HUES64 (cell line): ENCODE data around the gene HPCAL1.
"Not testable (repeated sequence)": the region's sequence is repeated elsewhere in the genome, so short reads cannot be mapped to it uniquely, and the experiment has no call there.

Experiments
- H3K27ac ChIP-seq: 2 replicates; pipeline ENCODE4 v1.7.0; 2013; ENCODE audit warnings: low read depth, low read length, inconsistent platforms
- H3K27me3 ChIP-seq: 2 replicates; pipeline ENCODE4 v1.6.1; 2013; ENCODE audit warnings: mild to moderate bottlenecking, low read length; ENCODE audit not compliant: insufficient read depth
- H3K36me3 ChIP-seq: 2 replicates; pipeline ENCODE4 v1.6.1; 2013; ENCODE audit warnings: mild to moderate bottlenecking, low read length; ENCODE audit not compliant: insufficient read depth
- H3K4me1 ChIP-seq: 2 replicates; pipeline ENCODE4 v1.6.1; 2013; ENCODE audit warnings: mild to moderate bottlenecking, low read length, moderate library complexity; ENCODE audit not compliant: insufficient read depth
- H3K4me3 ChIP-seq: 2 replicates; pipeline ENCODE4 v1.5.1; 2013; ENCODE audit warnings: mild to moderate bottlenecking, low read length, moderate library complexity
- H3K9ac ChIP-seq: 2 replicates; pipeline ENCODE4 v1.6.1; 2013; ENCODE audit warnings: mild to moderate bottlenecking, low read depth, low read length
- H3K9me3 ChIP-seq: 2 replicates; pipeline ENCODE4 v1.6.1; 2013; ENCODE audit warnings: low read depth, low read length; ENCODE audit not compliant: insufficient read depth
- WGBS: fragments of 150-250, 120-280 bp; methylation state at CpG from one replicate; pipeline ENCODE4 v1.1.7; 2013; ENCODE audit warnings: missing lambda C conversion rate; 5-methylcytosine and 5-hydroxymethylcytosine counted together

HPCAL1 gene

DNA sequence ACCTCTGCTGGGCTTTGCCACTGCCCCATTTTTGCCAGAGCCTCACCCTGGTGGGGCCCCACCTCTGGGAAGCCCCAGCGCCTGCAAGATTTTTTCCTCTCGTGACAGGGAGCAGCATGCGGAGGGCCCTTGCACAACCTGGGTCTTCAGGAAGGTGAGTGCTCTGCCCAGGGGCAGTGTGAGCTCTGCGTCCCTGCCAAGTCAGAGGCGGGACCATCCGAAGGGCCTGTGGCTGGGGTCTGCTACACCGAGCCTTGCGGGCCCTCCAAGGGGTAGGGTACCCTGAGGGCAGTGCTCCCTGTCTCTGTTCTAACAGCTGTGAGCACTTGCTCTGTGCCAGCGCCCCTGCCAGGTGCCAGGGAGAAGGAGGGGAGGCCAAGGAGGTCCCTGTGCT, 151.2 kb downstream of the HPCAL1 start:
- 91% methylated on average over 9 of the region's 9 CpGs for WGBS
- Histone ChIP-seq H3K9ac (no peak overlapping the region; the same call in 1 of the 2 replicates), H3K9me3 (no peaks in the 10 kb centered on the region), H3K4me3 (no peak overlapping the region), H3K27ac (no peak overlapping the region), H3K4me1 (0 out of 2 replicates have a peak, but pooled peaks cover 3% of the 10 kb centered on the region), H3K36me3 (no peaks in the 10 kb centered on the region), H3K27me3 (peaks cover 11% of the 10 kb centered on the region)

DNA sequence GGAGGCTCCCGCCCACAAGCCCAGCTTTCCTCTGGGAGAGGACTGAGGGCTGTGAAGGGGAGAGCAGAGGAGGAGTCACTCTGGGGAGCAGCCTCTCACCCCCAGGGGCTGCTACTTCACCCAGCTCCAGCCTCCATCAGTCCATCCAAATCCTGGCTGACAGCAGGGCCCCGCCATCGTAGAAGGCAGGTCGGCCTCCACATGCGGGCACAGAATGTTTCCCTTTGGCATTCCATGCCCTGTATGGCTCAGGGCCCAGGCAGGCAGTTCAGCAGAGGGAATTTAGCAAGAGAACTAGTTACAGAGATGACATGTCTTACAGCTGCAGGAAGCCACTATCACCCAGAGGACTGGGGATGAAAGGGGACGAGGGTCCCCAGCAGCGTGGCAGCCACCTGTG, 151.8 kb downstream of the HPCAL1 start:
- WGBS: 93% methylated on average over 7 of the region's 7 CpGs
- H3K9ac ChIP-seq: no peak overlapping the region

GRCh38 chr2:10457195-10457594, 154.5 kb downstream of the HPCAL1 start:
- not testable (repeated sequence) for H3K27ac ChIP-seq, H3K4me3 ChIP-seq, H3K4me1 ChIP-seq, H3K36me3 ChIP-seq, H3K9me3 ChIP-seq, H3K27me3 ChIP-seq, H3K9ac ChIP-seq
- WGBS: 89% methylated on average over 3 of the region's 3 CpGs

More for the DNA sequence above, 151.8 kb downstream of the HPCAL1 start:
- no peaks in the 10 kb centered on the region for H3K9me3 ChIP-seq
- H3K27ac ChIP-seq: no peak overlapping the region
- no peaks in the 10 kb centered on the region for H3K36me3 ChIP-seq
- H3K4me1 ChIP-seq: no peaks in the 10 kb centered on the region
- H3K27me3 ChIP-seq: peaks cover 6% of the 10 kb centered on the region
- H3K4me3 ChIP-seq: no peak overlapping the region

- Histone ChIP-seq H3K4me3 (no peak overlapping the region), H3K27me3 (no peaks in the 10 kb centered on the region), H3K36me3 (no peaks in the 10 kb centered on the region), H3K4me1 (no peaks in the 10 kb centered on the region), H3K9me3 (no peaks in the 10 kb centered on the region), H3K27ac (no peak overlapping the region), H3K9ac (no peak overlapping the region)
- 93% methylated on average over 11 of the region's 11 CpGs for WGBS
These were observed 155.3 kb downstream of the HPCAL1 start for GRCh38 chr2:10457846-10458598.

DNA sequence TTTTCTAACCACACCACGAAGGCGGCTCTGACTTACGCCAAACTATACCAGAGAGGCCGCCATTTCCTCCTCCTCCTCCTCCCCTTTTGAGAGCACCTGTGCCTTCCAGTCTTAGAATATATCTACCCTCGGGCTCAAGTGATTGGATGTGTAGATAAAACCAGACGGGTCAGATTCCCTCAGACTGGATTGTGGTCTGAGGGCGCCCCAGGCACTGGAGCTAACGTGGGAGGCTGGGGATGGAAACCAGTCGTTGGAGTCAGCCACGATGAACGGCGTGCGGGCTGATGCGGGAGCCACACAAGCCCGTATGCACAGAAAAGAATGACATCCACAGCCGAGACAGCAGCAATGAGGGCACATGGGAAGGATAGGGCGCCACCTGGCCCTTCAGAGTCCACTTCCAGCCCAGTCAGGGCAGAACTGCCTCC, 157.7 kb downstream of the HPCAL1 start:
- no peaks in the 10 kb centered on the region for H3K9me3 ChIP-seq
- no peak overlapping the region for H3K9ac ChIP-seq
- H3K27me3 ChIP-seq: no peaks in the 10 kb centered on the region
- H3K27ac ChIP-seq: no peak overlapping the region
- H3K36me3 ChIP-seq: no peaks in the 10 kb centered on the region
- 92% methylated on average over 17 of the region's 17 CpGs for WGBS
- no peaks in the 10 kb centered on the region for H3K4me1 ChIP-seq
- no peak overlapping the region for H3K4me3 ChIP-seq

GRCh38 chr2:10462178-10463083, 159.7 kb downstream of the HPCAL1 start:
- Histone ChIP-seq H3K4me3 (no peak overlapping the region), H3K27me3 (no peaks in the 10 kb centered on the region), H3K9ac (no peak overlapping the region), H3K36me3 (no peaks in the 10 kb centered on the region), H3K27ac (no peak overlapping the region), H3K4me1 (no peaks in the 10 kb centered on the region), H3K9me3 (no peaks in the 10 kb centered on the region)
- 78% methylated on average over 15 of the region's 15 CpGs for WGBS

DNA sequence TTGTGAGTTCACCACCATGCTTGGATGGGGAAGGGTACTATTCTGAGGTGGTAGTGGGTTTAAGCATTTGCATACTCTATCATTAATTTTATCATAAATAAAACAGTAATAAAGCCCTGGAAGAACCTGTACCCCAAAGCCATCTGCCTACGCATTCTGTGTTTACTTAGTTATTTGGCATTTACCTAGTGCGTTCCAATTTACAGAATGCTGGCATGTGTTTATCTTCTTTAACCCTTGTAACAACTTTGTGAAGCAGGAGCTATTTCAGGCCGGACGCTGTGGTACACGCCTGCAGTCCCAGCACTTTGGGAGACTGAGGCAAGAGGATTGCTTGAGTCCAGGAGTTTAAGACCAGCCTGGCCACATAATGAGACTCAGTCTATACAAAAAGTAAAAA, 163.2 kb downstream of the HPCAL1 start:
- Histone ChIP-seq H3K4me1 (no peaks in the 10 kb centered on the region), H3K27ac (no peak overlapping the region), H3K4me3 (no peak overlapping the region), H3K27me3 (no peaks in the 10 kb centered on the region), H3K9ac (no peak overlapping the region), H3K9me3 (no peaks in the 10 kb centered on the region), H3K36me3 (no peaks in the 10 kb centered on the region)
- 93% methylated on average over 5 of the region's 5 CpGs for WGBS

- H3K9ac ChIP-seq: no peak overlapping the region
- no peaks in the 10 kb centered on the region for H3K27me3 ChIP-seq
- H3K9me3 ChIP-seq: no peaks in the 10 kb centered on the region
- no peaks in the 10 kb centered on the region for H3K4me1 ChIP-seq
- no peak overlapping the region for H3K4me3 ChIP-seq
- no peaks in the 10 kb centered on the region for H3K36me3 ChIP-seq
- no peak overlapping the region for H3K27ac ChIP-seq
- WGBS: 86% methylated on average over 11 of the region's 11 CpGs
These were observed 164.1 kb downstream of the HPCAL1 start for GRCh38 chr2:10466801-10467200.

DNA sequence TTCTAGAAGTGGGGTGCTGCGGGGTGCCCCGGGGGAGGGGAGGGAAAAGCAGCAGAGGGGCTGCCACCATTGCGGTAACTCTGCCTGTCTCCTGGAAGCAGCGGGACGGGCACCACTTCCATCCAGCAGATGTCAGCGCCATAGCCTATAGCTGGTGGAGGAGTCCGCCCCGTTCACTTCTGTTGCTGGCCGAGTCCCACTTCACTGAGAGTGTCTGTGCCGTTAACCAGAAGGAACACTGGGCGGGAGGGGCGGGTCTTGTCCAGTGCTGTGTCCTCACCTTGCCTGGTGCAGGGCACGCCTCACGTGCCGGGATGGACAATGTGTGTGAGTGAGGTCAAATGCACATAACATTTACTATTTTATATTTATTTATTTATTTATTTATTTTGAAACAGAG, 164.7 kb downstream of the HPCAL1 start:
- no peak overlapping the region for H3K4me3 ChIP-seq
- H3K9me3 ChIP-seq: no peaks in the 10 kb centered on the region
- H3K9ac ChIP-seq: no peak overlapping the region
- H3K4me1 ChIP-seq: no peaks in the 10 kb centered on the region
- H3K36me3 ChIP-seq: no peaks in the 10 kb centered on the region
- no peak overlapping the region for H3K27ac ChIP-seq
- 87% methylated on average over 12 of the region's 15 CpGs for WGBS
- H3K27me3 ChIP-seq: no peaks in the 10 kb centered on the region

DNA sequence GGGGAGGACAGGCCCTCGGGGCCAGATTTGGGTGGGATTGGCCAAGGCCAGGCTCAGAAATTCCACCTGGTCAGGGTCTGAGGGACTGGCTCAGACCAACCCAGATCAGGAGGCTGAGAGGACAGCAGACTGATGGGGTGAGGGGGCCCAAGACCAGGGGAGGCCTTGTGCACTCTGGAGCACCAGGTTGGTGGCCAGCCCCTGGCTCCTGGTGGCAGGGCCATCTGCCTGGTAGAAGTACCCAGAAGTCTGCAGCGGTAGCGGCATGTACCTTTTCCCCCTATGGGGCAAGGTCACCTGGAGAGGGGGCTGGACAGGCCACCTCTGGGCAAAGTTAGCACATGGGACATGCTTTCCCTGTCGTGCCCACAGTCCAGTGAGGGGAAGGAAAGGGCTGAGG, 166.6 kb downstream of the HPCAL1 start:
- Histone ChIP-seq H3K9ac (no peak overlapping the region), H3K4me1 (no peaks in the 10 kb centered on the region), H3K9me3 (no peaks in the 10 kb centered on the region), H3K4me3 (no peak overlapping the region), H3K27ac (no peak overlapping the region), H3K27me3 (no peaks in the 10 kb centered on the region), H3K36me3 (no peaks in the 10 kb centered on the region)
- WGBS: 94% methylated on average over 4 of the region's 4 CpGs

- 88% methylated on average over 12 of the region's 12 CpGs for WGBS
- Histone ChIP-seq H3K27me3 (no peaks in the 10 kb centered on the region), H3K9me3 (no peaks in the 10 kb centered on the region), H3K36me3 (no peaks in the 10 kb centered on the region), H3K9ac (no peak overlapping the region), H3K27ac (no peak overlapping the region), H3K4me3 (no peak overlapping the region), H3K4me1 (no peaks in the 10 kb centered on the region)
These were observed 167.4 kb downstream of the HPCAL1 start for GRCh38 chr2:10469955-10470608.
